ENCODE data around the gene IRX2. TPM values are rescaled to one million over a fixed set of nuclear protein-coding genes. Genes with fewer than 3 reads are reported as not detected.

Gene IRX2
- total RNA-seq, 2 donors from 2014 or later, result 0.28 to 0.54 TPM

DNA sequence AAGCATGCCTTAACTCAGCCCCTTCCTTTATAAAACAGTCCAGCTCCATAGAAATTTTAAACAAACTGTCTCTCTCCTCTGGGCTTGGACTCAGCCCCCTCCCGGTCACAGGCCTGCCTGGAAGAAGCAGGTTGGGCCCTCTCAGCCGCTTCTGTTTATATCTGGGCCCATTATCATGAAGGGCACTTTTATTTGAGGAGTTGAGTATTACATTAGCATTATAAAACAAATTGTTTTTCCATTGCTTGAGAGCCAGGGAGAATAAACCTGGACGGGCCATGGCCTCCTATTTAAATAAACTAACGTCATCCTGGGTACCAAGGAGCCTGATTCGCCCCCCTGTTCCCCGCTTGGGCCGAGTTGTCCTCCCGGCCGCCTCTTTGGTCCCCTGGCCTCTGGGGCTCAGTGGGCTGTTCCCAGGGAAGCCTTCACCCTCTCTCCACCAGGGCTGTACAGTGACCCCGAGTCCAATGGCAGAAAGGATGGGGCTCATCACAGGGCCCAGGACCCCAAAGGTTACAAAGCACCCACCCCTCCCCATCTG is 13.2 kb downstream of the IRX2 start:
- no peaks in the 10 kb centered on the region for H3K9me3 ChIP-seq
- no peak overlapping the region for H3K4me3 ChIP-seq
- H3K36me3 ChIP-seq, result no peaks in the 10 kb centered on the region
- no peaks in the 10 kb centered on the region for H3K27me3 ChIP-seq (replicated peaks; ENCODE audit: insufficient read depth)
- H3K27ac ChIP-seq, result no peak overlapping the region
- no peak for ATAC-seq (ENCODE audit: insufficient number of reproducible peaks, low FRiP score, low read depth)
- H3K4me1 ChIP-seq (ENCODE audit: control insufficient read depth in 1 of 2, low read depth in 2 of 2), result peaks cover 0 to 11% of the 10 kb centered on the region in 2 donors
- TF ChIP-seq, protein P1, sequence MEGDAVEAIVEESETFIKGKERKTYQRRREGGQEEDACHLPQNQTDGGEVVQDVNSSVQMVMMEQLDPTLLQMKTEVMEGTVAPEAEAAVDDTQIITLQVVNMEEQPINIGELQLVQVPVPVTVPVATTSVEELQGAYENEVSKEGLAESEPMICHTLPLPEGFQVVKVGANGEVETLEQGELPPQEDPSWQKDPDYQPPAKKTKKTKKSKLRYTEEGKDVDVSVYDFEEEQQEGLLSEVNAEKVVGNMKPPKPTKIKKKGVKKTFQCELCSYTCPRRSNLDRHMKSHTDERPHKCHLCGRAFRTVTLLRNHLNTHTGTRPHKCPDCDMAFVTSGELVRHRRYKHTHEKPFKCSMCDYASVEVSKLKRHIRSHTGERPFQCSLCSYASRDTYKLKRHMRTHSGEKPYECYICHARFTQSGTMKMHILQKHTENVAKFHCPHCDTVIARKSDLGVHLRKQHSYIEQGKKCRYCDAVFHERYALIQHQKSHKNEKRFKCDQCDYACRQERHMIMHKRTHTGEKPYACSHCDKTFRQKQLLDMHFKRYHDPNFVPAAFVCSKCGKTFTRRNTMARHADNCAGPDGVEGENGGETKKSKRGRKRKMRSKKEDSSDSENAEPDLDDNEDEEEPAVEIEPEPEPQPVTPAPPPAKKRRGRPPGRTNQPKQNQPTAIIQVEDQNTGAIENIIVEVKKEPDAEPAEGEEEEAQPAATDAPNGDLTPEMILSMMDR (IDR thresholded peaks at IDR 0.05), result no peak
- DNase-seq (ENCODE audit: low spot score), result no peak

DNA sequence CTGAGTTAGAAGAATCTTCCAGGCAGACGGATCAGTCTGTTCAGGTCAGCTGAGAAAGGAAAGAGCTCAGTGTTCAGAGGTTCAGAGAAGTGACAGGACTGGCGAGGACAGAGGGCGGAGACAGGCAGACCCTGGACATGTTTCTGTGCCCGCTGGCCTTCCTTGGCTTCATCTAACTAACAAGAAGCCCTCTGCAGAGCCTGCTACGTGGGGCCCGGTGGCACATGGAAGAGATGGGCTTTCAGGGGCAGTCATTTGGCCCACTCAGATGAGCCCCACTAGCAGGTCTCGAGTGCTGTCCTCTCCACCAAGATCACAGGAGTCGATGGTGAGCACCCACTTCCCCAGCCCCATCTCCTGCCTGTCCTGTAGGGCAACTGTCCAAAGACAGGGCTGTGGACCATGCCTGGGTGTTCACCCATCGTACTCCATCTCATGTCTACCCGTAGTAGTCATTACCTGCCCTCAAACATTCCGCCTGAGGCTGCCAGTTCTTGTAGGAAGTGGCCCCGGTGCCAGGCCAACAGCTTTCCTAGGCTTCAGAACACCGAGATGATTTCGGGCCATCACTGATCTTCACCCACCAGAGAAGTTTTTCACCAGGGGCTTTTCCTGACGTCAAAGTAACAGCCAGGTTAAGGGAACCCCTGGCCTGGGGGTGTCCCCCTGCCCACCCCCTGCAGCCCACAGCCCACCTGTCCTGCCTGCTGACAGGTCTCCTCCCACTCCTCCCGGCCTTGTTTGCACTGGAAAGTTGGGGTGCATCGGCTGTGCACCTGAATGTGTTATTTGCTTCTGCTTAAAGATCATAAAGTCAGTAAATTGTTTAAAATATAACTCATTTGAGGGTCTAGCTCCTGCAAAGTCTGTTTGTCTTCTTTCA is 14.0 kb downstream of the IRX2 start:
- DNase-seq (ENCODE audit: low spot score), result no peak
- TF ChIP-seq, protein P1 (IDR thresholded peaks at IDR 0.05), result no peak
- Histone ChIP-seq H3K27me3 (replicated peaks; ENCODE audit: insufficient read depth) (no peaks in the 10 kb centered on the region), H3K27ac (no peak overlapping the region), H3K36me3 (no peaks in the 10 kb centered on the region), H3K4me3 (no peak overlapping the region), H3K4me1 (ENCODE audit: control insufficient read depth in 1 of 2, low read depth in 2 of 2) (peaks cover 0 to 11% of the 10 kb centered on the region in 2 donors), H3K9me3 (no peaks in the 10 kb centered on the region)
- ATAC-seq (ENCODE audit: insufficient number of reproducible peaks, low FRiP score, low read depth), result no peak

DNA sequence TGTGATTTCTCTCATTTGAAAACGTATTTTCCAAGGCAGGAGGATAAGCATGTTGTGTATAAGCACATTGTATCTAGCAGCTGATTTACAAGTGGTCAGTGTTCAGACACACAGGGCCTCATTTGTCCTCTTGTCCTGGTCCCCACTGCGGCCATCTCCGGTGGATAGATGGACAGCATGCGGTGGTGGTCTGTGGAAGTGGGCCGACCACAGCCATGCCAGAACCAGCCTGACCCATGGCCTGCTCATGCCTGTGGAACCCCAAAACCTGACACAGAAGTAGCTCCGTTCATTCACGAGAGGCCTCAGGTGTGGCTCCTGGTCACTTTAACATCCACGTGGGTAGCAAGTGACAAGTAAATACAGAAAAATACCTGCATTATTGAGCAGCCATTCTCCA is 14.6 kb downstream of the IRX2 start:
- no peak for DNase-seq (ENCODE audit: low spot score)
- TF ChIP-seq, protein P1 (IDR thresholded peaks at IDR 0.05), result no peak
- no peak overlapping the region for H3K27ac ChIP-seq
- H3K4me3 ChIP-seq, result no peak overlapping the region
- H3K27me3 ChIP-seq (replicated peaks; ENCODE audit: insufficient read depth), result no peaks in the 10 kb centered on the region
- peaks cover 0 to 11% of the 10 kb centered on the region in 2 donors for H3K4me1 ChIP-seq (ENCODE audit: control insufficient read depth in 1 of 2, low read depth in 2 of 2)
- ATAC-seq (ENCODE audit: insufficient number of reproducible peaks, low FRiP score, low read depth), result no peak
- no peaks in the 10 kb centered on the region for H3K9me3 ChIP-seq
- H3K36me3 ChIP-seq, result no peaks in the 10 kb centered on the region

DNA sequence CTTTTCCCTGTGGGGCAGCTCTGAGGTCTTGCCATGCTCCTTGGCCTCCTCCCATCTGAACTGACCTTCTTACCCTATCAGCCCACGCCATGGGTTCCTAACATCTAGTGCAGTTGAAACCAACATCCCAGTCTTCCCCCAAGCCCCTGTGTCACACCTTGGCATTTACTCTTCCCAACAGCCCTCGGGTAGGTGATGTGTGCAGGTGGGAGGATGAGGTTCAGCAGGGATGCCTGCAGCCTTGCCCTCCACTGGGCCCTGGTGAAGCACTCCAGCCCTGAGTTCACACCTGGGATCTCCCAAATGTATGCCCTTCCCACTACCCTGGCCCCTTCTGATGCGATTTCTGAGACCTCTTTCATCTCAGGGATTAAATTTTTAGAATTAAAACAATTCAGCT is 15.5 kb downstream of the IRX2 start:
- no peak for DNase-seq (ENCODE audit: low spot score)
- H3K4me1 ChIP-seq (ENCODE audit: control insufficient read depth in 1 of 2, low read depth in 2 of 2), result peaks cover 0 to 11% of the 10 kb centered on the region in 2 donors
- no peaks in the 10 kb centered on the region for H3K36me3 ChIP-seq
- H3K9me3 ChIP-seq, result no peaks in the 10 kb centered on the region
- ATAC-seq (ENCODE audit: insufficient number of reproducible peaks, low FRiP score, low read depth), result no peak
- TF ChIP-seq, protein P1 (IDR thresholded peaks at IDR 0.05), result no peak
- no peak overlapping the region for H3K4me3 ChIP-seq
- no peak overlapping the region for H3K27ac ChIP-seq
- no peaks in the 10 kb centered on the region for H3K27me3 ChIP-seq (replicated peaks; ENCODE audit: insufficient read depth)

DNA sequence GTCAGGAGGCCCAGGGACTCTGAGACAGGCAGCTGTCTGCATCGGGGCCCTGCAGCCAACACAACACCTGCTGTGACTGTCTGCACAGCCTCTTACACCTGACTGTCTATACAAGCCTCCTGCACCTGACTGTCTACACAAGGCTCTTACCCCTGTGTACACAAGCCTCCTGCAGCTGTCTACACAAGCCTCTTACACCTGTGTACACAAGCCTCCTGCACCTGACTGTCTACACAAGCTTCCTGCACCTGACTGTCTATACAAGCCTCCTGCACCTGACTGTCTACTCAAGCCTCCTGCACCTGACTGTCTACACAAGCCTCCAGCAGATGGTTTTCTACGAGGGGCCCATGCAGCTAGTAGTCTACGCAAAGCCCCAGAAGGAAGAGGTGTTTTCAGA is 18.6 kb downstream of the IRX2 start:
- no peak for ATAC-seq (ENCODE audit: insufficient number of reproducible peaks, low FRiP score, low read depth)
- DNase-seq (ENCODE audit: low spot score), result no peak
- no peak overlapping the region for H3K27ac ChIP-seq

More for the DNA sequence above, 18.6 kb downstream of the IRX2 start:
- Histone ChIP-seq H3K4me1 (ENCODE audit: control insufficient read depth in 1 of 2, low read depth in 2 of 2) (no peaks in the 10 kb centered on the region), H3K27me3 (replicated peaks; ENCODE audit: insufficient read depth) (no peaks in the 10 kb centered on the region), H3K36me3 (no peaks in the 10 kb centered on the region), H3K9me3 (no peaks in the 10 kb centered on the region), H3K4me3 (no peak overlapping the region)
- TF ChIP-seq, protein P1 (IDR thresholded peaks at IDR 0.05), result no peak

Measured in thoracic aorta (tissue), 2 donors.